Kidney (tissue), 14 donors: Measurements from ENCODE around the gene PITPNM3. TPM values are rescaled to one million over a fixed set of nuclear protein-coding genes. Genes with fewer than 3 reads are reported as not detected.

ENCODE experiments used
- DNase-seq, 5 donors: peaks; one replicate each; pipeline ENCODE4 v3.0.0-alpha.2; 2013 to 2020
- FAIRE-seq: peaks from 2 replicates; lab custom pipeline; 2012; peaks lifted over from hg19 to GRCh38; lab: Jason Lieb, UNC
- H3K27ac ChIP-seq, 2 donors: one replicate each; pipeline ENCODE4 v1.7.0; 2013; ENCODE audit warnings: low read depth in 2 of 2, low read length in 2 of 2, inconsistent platforms in 1 of 2
- H3K27me3 ChIP-seq: one replicate; pipeline ENCODE4 v1.7.1; 2013; ENCODE audit warnings: low read length, inconsistent platforms; ENCODE audit not compliant: control insufficient read depth, insufficient read depth
- H3K36me3 ChIP-seq, 3 donors: one replicate each; pipeline versions ENCODE4 v1.7.0 to v1.7.1; 2013; ENCODE audit warnings: low read length in 3 of 3, control low read depth in 1 of 3, inconsistent platforms in 1 of 3; ENCODE audit not compliant: insufficient read depth in 3 of 3, control insufficient read depth in 2 of 3
- H3K4me1 ChIP-seq, 3 donors: one replicate each; pipeline versions ENCODE4 v1.7.0 to v1.7.1; 2013; ENCODE audit warnings: low read length in 3 of 3, inconsistent platforms in 1 of 3, low read depth in 1 of 3; ENCODE audit not compliant: control insufficient read depth in 2 of 3, insufficient read depth in 2 of 3
- H3K4me3 ChIP-seq, 3 donors: one replicate each; pipeline versions ENCODE4 v1.7.0 to v1.8.1; 2013; ENCODE audit warnings: low read length in 3 of 3, control low read depth in 1 of 3, inconsistent platforms in 1 of 3
- H3K9ac ChIP-seq, 3 donors: one replicate each; pipeline versions ENCODE4 v1.7.0 to v1.7.1; 2013; ENCODE audit warnings: low read length in 3 of 3, control low read depth in 1 of 3, inconsistent platforms in 1 of 3
- H3K9me3 ChIP-seq, 3 donors: one replicate each; pipeline versions ENCODE4 v1.7.0 to v1.7.1; 2013; ENCODE audit warnings: low read length in 3 of 3, control low read depth in 1 of 3, inconsistent platforms in 1 of 3; ENCODE audit not compliant: control insufficient read depth in 2 of 3, insufficient read depth in 1 of 3
- intact Hi-C: fragments of 100-400 bp; cut with DNase I; formaldehyde crosslinking; loops from one replicate; pipeline ENCODE4 v1.11.1; 2022
- polyA plus RNA-seq: library from polyadenylated mRNA; stranded (reverse); fragments of 350-450 nt; fragmentation: Illumina TruSeq; extraction: RNeasy Lipid Tissue Mini Kit (QIAGEN cat#74804); gene quantifications from one replicate; pipeline ENCODE4 v1.2.3, GENCODE V29; 2014; ENCODE audit warnings: low read depth, low replicate concordance; ENCODE audit not compliant: insufficient read depth
- total RNA-seq: library from RNA; stranded (reverse); fragmentation: NEBNext Ultra II Directional; extraction: Animal tissue kit (Norgen Biotek cat#: 25700); gene quantifications from one replicate; pipeline ENCODE4 v1.2.1, GENCODE V29; 2021
- TF ChIP-seq, protein P1 (sequence below): IDR thresholded peaks from 3 replicates; pipeline ENCODE4 v1.5.1; 2012; ENCODE audit warnings: mild to moderate bottlenecking, moderate library complexity, borderline replicate concordance; ENCODE audit not compliant: insufficient read depth; ENCODE audit errors: extremely low read depth
- donor health status: control.
- donor health status: control.
- donor health status: control.
- donor health status: control.
- donor health status: control.
- donor health status: DM: yes; HTN: yes; CAD: no.
- donor health status: Normal renal cell carcinoma (clear cell type).

PITPNM3 gene
- total and polyA plus RNA-seq, 2 donors from 2014 or later: 1.8 to 9.1 TPM

DNA sequence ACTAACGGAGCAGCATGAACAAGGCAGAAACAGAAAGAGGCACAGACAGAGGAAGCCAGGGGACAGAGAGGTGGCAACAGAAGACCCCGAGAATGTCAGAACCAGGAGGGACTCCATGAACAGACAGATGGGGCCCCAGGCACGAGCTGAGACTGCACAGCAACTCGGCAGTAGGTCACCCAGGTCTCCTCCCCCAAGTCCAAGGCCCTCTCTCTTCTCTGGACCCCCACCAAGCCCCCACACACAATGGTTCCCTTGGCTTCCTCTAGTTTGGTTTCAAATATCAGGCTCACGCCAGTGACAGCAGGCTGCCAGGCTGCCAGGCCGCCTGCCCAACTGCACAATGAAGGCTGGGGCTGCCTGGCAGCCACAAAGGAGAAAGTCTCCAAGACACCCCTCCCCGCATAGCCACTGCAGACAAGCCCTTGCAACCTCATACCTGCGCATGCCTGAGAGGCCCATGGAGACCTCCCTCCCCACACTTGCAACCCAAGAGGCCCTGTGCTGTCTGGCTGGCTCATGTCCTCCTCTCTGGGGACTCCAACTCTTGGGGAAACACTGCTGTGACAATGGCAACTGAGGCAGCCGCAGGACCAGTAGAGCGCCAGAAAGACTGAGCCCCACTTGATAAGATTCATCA lies 57.3 kb downstream of the PITPNM3 start:
- Histone ChIP-seq H3K4me3 (no peak overlapping the region), H3K9me3 (no peaks in the 10 kb centered on the region), H3K27ac (no peak overlapping the region), H3K9ac (no peak overlapping the region), H3K27me3 (no peaks in the 10 kb centered on the region), H3K4me1 (peaks cover 0 to 22% (median 0%) of the 10 kb centered on the region in 3 donors), H3K36me3 (no peaks in the 10 kb centered on the region)
- FAIRE-seq: no peak
- peak in 4 of 5 donors; percentile 21 to 55 (median 38) for DNase-seq
- intact Hi-C loops: no loop called here
- TF ChIP-seq, protein P1, sequence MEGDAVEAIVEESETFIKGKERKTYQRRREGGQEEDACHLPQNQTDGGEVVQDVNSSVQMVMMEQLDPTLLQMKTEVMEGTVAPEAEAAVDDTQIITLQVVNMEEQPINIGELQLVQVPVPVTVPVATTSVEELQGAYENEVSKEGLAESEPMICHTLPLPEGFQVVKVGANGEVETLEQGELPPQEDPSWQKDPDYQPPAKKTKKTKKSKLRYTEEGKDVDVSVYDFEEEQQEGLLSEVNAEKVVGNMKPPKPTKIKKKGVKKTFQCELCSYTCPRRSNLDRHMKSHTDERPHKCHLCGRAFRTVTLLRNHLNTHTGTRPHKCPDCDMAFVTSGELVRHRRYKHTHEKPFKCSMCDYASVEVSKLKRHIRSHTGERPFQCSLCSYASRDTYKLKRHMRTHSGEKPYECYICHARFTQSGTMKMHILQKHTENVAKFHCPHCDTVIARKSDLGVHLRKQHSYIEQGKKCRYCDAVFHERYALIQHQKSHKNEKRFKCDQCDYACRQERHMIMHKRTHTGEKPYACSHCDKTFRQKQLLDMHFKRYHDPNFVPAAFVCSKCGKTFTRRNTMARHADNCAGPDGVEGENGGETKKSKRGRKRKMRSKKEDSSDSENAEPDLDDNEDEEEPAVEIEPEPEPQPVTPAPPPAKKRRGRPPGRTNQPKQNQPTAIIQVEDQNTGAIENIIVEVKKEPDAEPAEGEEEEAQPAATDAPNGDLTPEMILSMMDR: no peak

DNA sequence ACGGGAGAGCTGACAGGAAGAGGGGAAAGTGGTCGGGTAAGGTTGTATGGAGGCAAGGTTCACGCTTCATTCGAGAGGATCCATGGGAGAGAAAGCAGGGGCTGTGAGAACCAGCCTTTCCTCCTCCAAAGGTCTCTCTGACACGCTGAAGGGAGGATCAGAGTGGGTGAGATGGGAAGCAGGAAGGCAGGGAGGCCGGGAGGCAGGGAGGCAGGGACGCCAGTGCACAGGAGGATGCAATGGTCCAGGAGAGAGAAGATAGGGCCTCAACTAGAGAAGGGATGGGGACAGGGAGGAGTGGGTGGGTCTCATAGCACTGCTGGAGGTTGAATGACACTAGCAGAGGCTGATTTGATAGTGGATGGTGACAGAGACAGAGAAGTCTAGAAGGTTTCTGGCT lies 58.0 kb downstream of the PITPNM3 start:
- Histone ChIP-seq H3K9ac (no peak overlapping the region), H3K36me3 (no peaks in the 10 kb centered on the region), H3K4me3 (no peak overlapping the region), H3K27ac (no peak overlapping the region), H3K4me1 (peaks cover 0 to 26% (median 0%) of the 10 kb centered on the region in 3 donors), H3K9me3 (no peaks in the 10 kb centered on the region), H3K27me3 (no peaks in the 10 kb centered on the region)
- TF ChIP-seq, protein P1: no peak
- no peak for DNase-seq
- intact Hi-C loops: no loop called here
- no peak for FAIRE-seq

DNA sequence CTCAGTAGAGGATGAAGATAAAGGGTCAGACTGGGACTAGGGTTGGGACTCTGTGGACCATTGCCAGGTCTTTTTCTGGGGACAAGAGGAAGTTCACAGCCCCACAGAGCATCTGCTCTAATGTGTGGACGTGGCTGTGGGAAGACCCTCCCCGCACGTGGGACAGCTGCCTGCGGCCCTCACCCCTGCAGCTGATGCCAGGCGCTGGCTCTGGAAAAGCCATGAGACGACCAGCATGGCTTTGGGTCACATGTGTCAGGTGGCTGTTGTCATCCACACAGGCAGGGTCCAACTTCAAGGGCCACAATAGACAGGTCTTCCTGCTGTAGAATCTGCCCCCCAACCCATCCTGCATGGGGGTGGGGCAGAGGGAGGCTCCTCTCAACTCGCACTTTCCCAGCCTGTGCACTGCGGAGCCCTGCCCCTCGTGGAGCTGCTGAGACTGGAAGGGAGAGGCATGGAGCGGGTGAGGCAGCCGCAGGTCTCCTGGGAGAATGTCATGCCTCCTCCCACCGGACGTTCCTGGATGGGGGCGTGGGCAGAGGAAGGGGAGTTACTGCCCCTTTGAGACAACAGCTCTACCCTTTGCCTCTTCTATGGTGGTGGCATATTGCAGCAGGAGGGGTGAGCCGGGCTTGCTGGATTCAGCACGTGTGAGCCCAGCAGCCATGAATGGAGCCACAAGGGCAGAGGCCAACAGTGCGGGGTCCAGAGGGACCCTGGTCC lies 58.7 kb downstream of the PITPNM3 start:
- intact Hi-C loops: no loop called here
- FAIRE-seq: no peak
- no peaks in the 10 kb centered on the region for H3K27me3 ChIP-seq
- TF ChIP-seq, protein P1: no peak
- H3K9ac ChIP-seq: no peak overlapping the region
- H3K9me3 ChIP-seq: no peaks in the 10 kb centered on the region
- DNase-seq: peak; percentile 59 to 79 (median 60)
- no peaks in the 10 kb centered on the region for H3K36me3 ChIP-seq
- no peak overlapping the region for H3K4me3 ChIP-seq
- no peak overlapping the region for H3K27ac ChIP-seq
- peaks cover 0 to 31% (median 4%) of the 10 kb centered on the region in 3 donors for H3K4me1 ChIP-seq
